HCT116 (cell line): ENCODE results near the gene NPSR1. TPM values are rescaled to one million over a fixed set of nuclear protein-coding genes. Genes with fewer than 3 reads are reported as not detected.

Experiments used
- ATAC-seq: fragments of 200-7000 bp; cut with Tn5 transposase; 2 replicates; pipeline ENCODE4 v1.9.1; 2020; ENCODE audit warnings: mild to moderate bottlenecking, moderate library complexity
- BruUV-seq: library from RNA; stranded (reverse); fragments of 400-500 nt; replicated peaks from 2 replicates; lab custom pipeline; 2021; lab: Mats Ljungman, UMichigan
- CTCF ChIA-PET: fragments of 300-600 bp; sonication (Branson Sonifier 250); formaldehyde crosslinking; loops from one replicate; lab custom pipeline; 2021; ENCODE audit warnings: antibody characterized with exemption; lab: Charles Lee
- POLR2A ChIA-PET: fragments of 300-600, 350-600 bp; sonication (Branson Sonifier 250); formaldehyde crosslinking; loops from one replicate; lab custom pipeline; 2021; ENCODE audit warnings: antibody characterized with exemption; lab: Charles Lee
- RAD21 ChIA-PET, 2 experiments: fragments of 300-600 bp; sonication (Branson Sonifier 250); formaldehyde crosslinking; loops; one replicate each; lab custom pipeline; 2023; ENCODE audit warnings: low total read pairs in 2 of 2; ENCODE audit not compliant: uncharacterized antibody in 2 of 2, unreplicated experiment in 2 of 2, low non-redundant PET in 1 of 2; lab: Charles Lee
- DNase-seq: peaks from one replicate; pipeline ENCODE4 v3.0.0-alpha.2; 2010; ENCODE audit warnings: low read depth, low spot score
- H2AFZ ChIP-seq: fragments of 200-600 bp; shearing (Covaris generic), sonication (generic); 2 replicates; pipeline ENCODE4 v1.6.1; 2017; ENCODE audit warnings: low read depth, mixed run types, mixed read lengths, antibody characterized with exemption, low read length; ENCODE audit not compliant: poor library complexity, severe bottlenecking
- H3K27ac ChIP-seq: 2 replicates; pipeline ENCODE4 v1.5.1; 2012; ENCODE audit warnings: low read depth, low read length
- H3K27me3 ChIP-seq: fragments of 200-600 bp; sonication (generic); 2 replicates; pipeline ENCODE4 v1.6.1; 2016; ENCODE audit warnings: mixed run types, low read length, mixed read lengths; ENCODE audit not compliant: insufficient read depth
- H3K36me3 ChIP-seq, 2 experiments: fragments of 200-500 bp in 1 of 2; fragments of 200-600 bp in 1 of 2; sonication (Bioruptor generic) in 1 of 2; sonication (generic) in 1 of 2; 2 replicates each; pipeline versions ENCODE4 v1.5.1 to v1.6.1; 2014 to 2016; ENCODE audit warnings: low read length in 2 of 2, inconsistent platforms in 1 of 2, mixed read lengths in 1 of 2, mixed run types in 1 of 2; ENCODE audit not compliant: insufficient read depth in 2 of 2, control insufficient read depth in 1 of 2
- H3K4me1 ChIP-seq, 2 experiments: fragments of 200-600 bp in 1 of 2; sonication (generic) in 1 of 2; 2 replicates each; pipeline versions ENCODE4 v1.5.1 to v1.6.1; 2012 to 2017; ENCODE audit warnings: low read length in 2 of 2, inconsistent platforms in 1 of 2, mild to moderate bottlenecking in 1 of 2, mixed read lengths in 1 of 2, mixed run types in 1 of 2, moderate library complexity in 1 of 2; ENCODE audit not compliant: insufficient read depth in 2 of 2, control insufficient read depth in 1 of 2
- H3K4me2 ChIP-seq: fragments of 200-600 bp; sonication (generic); 2 replicates; pipeline ENCODE4 v1.6.1; 2017; ENCODE audit warnings: mixed run types, low read length, mixed read lengths
- H3K4me3 ChIP-seq, 2 experiments: fragments of 200-600 bp in 1 of 2; sonication (generic) in 1 of 2; replicated peaks in 1 of 2; 2 replicates each; pipeline ENCODE4 v1.5.1; 2011 to 2016; ENCODE audit warnings: low read length in 2 of 2, control low read depth in 1 of 2, low read depth in 1 of 2, mild to moderate bottlenecking in 1 of 2, mixed read lengths in 1 of 2, mixed run types in 1 of 2
- H3K79me2 ChIP-seq: fragments of 200-600 bp; sonication (generic); 2 replicates; pipeline ENCODE4 v1.6.1; 2017; ENCODE audit warnings: mild to moderate bottlenecking, mixed run types, low read length, moderate library complexity, mixed read lengths; ENCODE audit not compliant: insufficient read depth
- H3K9ac ChIP-seq: fragments of 200-600 bp; sonication (generic); 2 replicates; pipeline ENCODE4 v1.6.1; 2016; ENCODE audit warnings: low read length, mixed read lengths
- H3K9me2 ChIP-seq: fragments of 200-600 bp; sonication (generic), shearing (Covaris generic); 2 replicates; pipeline ENCODE4 v1.6.1; 2017; ENCODE audit warnings: mixed run types, mild to moderate bottlenecking, moderate library complexity; ENCODE audit not compliant: insufficient read depth
- H3K9me3 ChIP-seq, 2 experiments: fragments of 200-500 bp in 1 of 2; fragments of 200-600 bp in 1 of 2; sonication (Bioruptor generic) in 1 of 2; sonication (generic) in 1 of 2; 2 replicates each; pipeline ENCODE4 v1.6.1; 2014 to 2017; ENCODE audit warnings: low read length in 2 of 2, mixed read lengths in 2 of 2, inconsistent platforms in 1 of 2, low read depth in 1 of 2, mild to moderate bottlenecking in 1 of 2, mixed run types in 1 of 2, moderate library complexity in 1 of 2; ENCODE audit not compliant: control insufficient read depth in 1 of 2, insufficient read depth in 1 of 2
- H4K20me1 ChIP-seq: fragments of 200-600 bp; sonication (generic), shearing (Covaris generic); 2 replicates; pipeline ENCODE4 v1.6.1; 2017; ENCODE audit warnings: mixed run types, mild to moderate bottlenecking, moderate library complexity; ENCODE audit not compliant: insufficient read depth
- CEBPB ChIP-seq: IDR thresholded peaks from 2 replicates; pipeline ENCODE4 v1.6.1; 2012; ENCODE audit warnings: low read depth
- EGR1 ChIP-seq: IDR thresholded peaks from 2 replicates; pipeline ENCODE4 v1.6.1; 2012; ENCODE audit warnings: low read depth
- ELF1 ChIP-seq: IDR thresholded peaks from 2 replicates; pipeline ENCODE4 v1.6.1; 2012; ENCODE audit warnings: low read depth, borderline replicate concordance
- EZH2 ChIP-seq: fragments of 200-600 bp; sonication (generic); IDR thresholded peaks from 2 replicates; pipeline ENCODE4 v1.6.1; 2017; ENCODE audit warnings: antibody characterized with exemption, mixed run types
- EZH2phosphoT487 ChIP-seq: fragments of 200-600 bp; IDR thresholded peaks from 2 replicates; pipeline ENCODE4 v1.6.1; 2018; ENCODE audit warnings: antibody characterized with exemption, borderline replicate concordance
- FOSL1 ChIP-seq: IDR thresholded peaks from 2 replicates; pipeline ENCODE4 v1.6.1; 2012; ENCODE audit warnings: low read depth
- JUND ChIP-seq: IDR thresholded peaks from 2 replicates; pipeline ENCODE4 v1.6.1; 2012
- MAX ChIP-seq: IDR thresholded peaks from 2 replicates; pipeline ENCODE4 v1.6.1; 2012
- POLR2A ChIP-seq: IDR thresholded peaks from 2 replicates; pipeline ENCODE4 v1.7.0; 2011; ENCODE audit warnings: borderline replicate concordance; ENCODE audit not compliant: insufficient read depth, insufficient read length; ENCODE audit errors: extremely low read depth
- POLR2AphosphoS5 ChIP-seq: IDR thresholded peaks from 2 replicates; pipeline ENCODE4 v1.6.1; 2011; ENCODE audit warnings: mild to moderate bottlenecking, low read depth, low read length, moderate library complexity
- RAD21 ChIP-seq: IDR thresholded peaks from 2 replicates; pipeline ENCODE4 v1.6.1; 2012; ENCODE audit warnings: low read depth, mild to moderate bottlenecking
- REST ChIP-seq: IDR thresholded peaks from 2 replicates; pipeline ENCODE4 v1.6.1; 2012; ENCODE audit warnings: low read depth
- SIN3A ChIP-seq: IDR thresholded peaks from 2 replicates; pipeline ENCODE4 v1.6.1; 2012; ENCODE audit warnings: low read depth
- SP1 ChIP-seq: IDR thresholded peaks from 2 replicates; pipeline ENCODE4 v1.6.1; 2012; ENCODE audit warnings: low read depth
- SRF ChIP-seq: IDR thresholded peaks from 2 replicates; pipeline ENCODE4 v1.6.1; 2012; ENCODE audit warnings: low read depth
- YY1 ChIP-seq: IDR thresholded peaks from 2 replicates; pipeline ENCODE4 v1.6.1; 2011; ENCODE audit warnings: low read length, low read depth, moderate library complexity, mild to moderate bottlenecking; ENCODE audit not compliant: insufficient replicate concordance; ENCODE audit errors: extremely low read depth
- ZBTB33 ChIP-seq: IDR thresholded peaks from 2 replicates; pipeline ENCODE4 v1.6.1; 2011; ENCODE audit warnings: mild to moderate bottlenecking, low read length, moderate library complexity; ENCODE audit not compliant: insufficient replicate concordance; ENCODE audit errors: extremely low read depth
- ZFX ChIP-seq: fragments of 450-650 bp; IDR thresholded peaks from 2 replicates; pipeline ENCODE4 v1.6.1; 2017
- intact Hi-C: fragments of 100-400 bp; cut with micrococcal nuclease; formaldehyde crosslinking; loops from 2 replicates; pipeline ENCODE4 v1.10.0; 2022
- total RNA-seq: library from RNA; stranded (reverse); gene quantifications from one replicate; pipeline ENCODE4 v1.2.1, GENCODE V29; 2021; ENCODE audit not compliant: unreplicated experiment

NPSR1 gene
- total RNA-seq, 1 experiment from 2014 or later = not detected

GRCh38 chr7:34735526-34735925, 77.5 kb downstream of the NPSR1 start:
- Histone ChIP-seq H3K9me2 (no peaks in the 10 kb centered on the region), H3K36me3 (no peaks in the 10 kb centered on the region), H3K9ac (no peak overlapping the region), H3K4me2 (no peak overlapping the region), H3K79me2 (no peaks in the 10 kb centered on the region), H3K4me1 (no peaks in the 10 kb centered on the region), H3K4me3 (no peak overlapping the region), H2AFZ (no peak overlapping the region), H3K27ac (no peak overlapping the region), H3K27me3 (no peaks in the 10 kb centered on the region), H3K9me3 (no peaks in the 10 kb centered on the region), H4K20me1 (no peaks in the 10 kb centered on the region)
- BruUV-seq = no TSS peak
- TF ChIP-seq ZBTB33 (no peak), SIN3A (no peak), ELF1 (no peak), POLR2AphosphoS5 (no peak), EZH2 (no peak), REST (no peak), SP1 (no peak), EZH2phosphoT487 (no peak), CEBPB (no peak), MAX (no peak), SRF (no peak), POLR2A (no peak), JUND (no peak), FOSL1 (no peak), YY1 (no peak), EGR1 (no peak), ZFX (no peak), RAD21 (no peak)
- POLR2A ChIA-PET = no interaction called here
- RAD21 ChIA-PET = no interaction called here
- CTCF ChIA-PET = no interaction called here
- intact Hi-C loops = no loop called here
- ATAC-seq (no peak), DNase-seq (no peak)
